VCaP (cell line): ENCODE results near the gene FMN1.
A peak's percentile ranks its signal among the peaks of the same experiment; 100 is the strongest.

Experiments
- H3K27ac ChIP-seq: fragments of 450-650 bp; 2 replicates; pipeline ENCODE4 v1.5.1; 2017
- CTCF ChIP-seq: fragments of 450-650 bp; conservative IDR thresholded peaks from 2 replicates; pipeline ENCODE4 v1.5.1; 2017; ENCODE audit warnings: mild to moderate bottlenecking, moderate library complexity

The FMN1 gene

GRCh38 chr15:33154351-33155166 lies 40.0 kb downstream of the FMN1 start:
- no peak overlapping the region for H3K27ac ChIP-seq
- TF ChIP-seq CTCF, result no peak

DNA sequence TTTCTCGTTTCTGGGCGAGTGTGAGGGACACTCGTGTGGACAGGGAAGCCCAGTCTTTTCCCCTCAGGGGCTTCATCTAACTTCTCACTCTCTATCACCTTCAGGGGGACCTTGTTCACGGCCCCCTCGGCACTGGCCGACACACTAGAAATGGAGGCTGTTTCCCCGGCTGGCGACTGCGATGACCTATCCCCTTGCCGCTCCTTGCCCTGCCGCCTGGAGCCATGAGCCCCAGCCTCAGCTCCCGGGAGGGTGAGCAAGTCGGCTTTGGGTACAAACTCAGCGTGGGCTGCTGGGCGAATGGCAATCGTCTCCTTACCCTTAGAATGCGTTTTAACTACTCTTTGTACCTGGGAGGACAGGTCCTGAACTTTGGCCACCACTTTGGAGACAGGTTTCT lies 41.0 kb downstream of the FMN1 start:
- no peak for TF ChIP-seq CTCF
- H3K27ac ChIP-seq, result no peak overlapping the region

- no peak for TF ChIP-seq CTCF
Observed at GRCh38 chr15:33152502-33153109, 41.9 kb downstream of the FMN1 start.

GRCh38 chr15:33150971-33151370 lies 43.5 kb downstream of the FMN1 start:
- no peak for TF ChIP-seq CTCF
- peak overlapping the region; percentile 42 for H3K27ac ChIP-seq

More at GRCh38 chr15:33152502-33153109, 41.9 kb downstream of the FMN1 start:
- H3K27ac ChIP-seq, result no peak overlapping the region

GRCh38 chr15:33150431-33150941 lies 44.0 kb downstream of the FMN1 start:
- TF ChIP-seq CTCF, result no peak
- peak overlapping the region; percentile 42 for H3K27ac ChIP-seq

- peak overlapping the region; percentile 42 for H3K27ac ChIP-seq
- TF ChIP-seq CTCF, result no peak
Observed at GRCh38 chr15:33149919-33150318, 44.6 kb downstream of the FMN1 start.

- no peak for TF ChIP-seq CTCF
- H3K27ac ChIP-seq, result peak overlapping the region; percentile 33; the same call in 1 of the 2 replicates
Observed at GRCh38 chr15:33148129-33148751, 46.3 kb downstream of the FMN1 start.
